ENCODE measurements around the gene SDSL. TPM values are rescaled to one million over a fixed set of nuclear protein-coding genes. Genes with fewer than 3 reads are reported as not detected.
A peak's percentile ranks its signal among the peaks of the same experiment; 100 is the strongest.

SDSL gene
- total RNA-seq, 2 donors from 2014 or later: 0.76 to 2.6 TPM

DNA sequence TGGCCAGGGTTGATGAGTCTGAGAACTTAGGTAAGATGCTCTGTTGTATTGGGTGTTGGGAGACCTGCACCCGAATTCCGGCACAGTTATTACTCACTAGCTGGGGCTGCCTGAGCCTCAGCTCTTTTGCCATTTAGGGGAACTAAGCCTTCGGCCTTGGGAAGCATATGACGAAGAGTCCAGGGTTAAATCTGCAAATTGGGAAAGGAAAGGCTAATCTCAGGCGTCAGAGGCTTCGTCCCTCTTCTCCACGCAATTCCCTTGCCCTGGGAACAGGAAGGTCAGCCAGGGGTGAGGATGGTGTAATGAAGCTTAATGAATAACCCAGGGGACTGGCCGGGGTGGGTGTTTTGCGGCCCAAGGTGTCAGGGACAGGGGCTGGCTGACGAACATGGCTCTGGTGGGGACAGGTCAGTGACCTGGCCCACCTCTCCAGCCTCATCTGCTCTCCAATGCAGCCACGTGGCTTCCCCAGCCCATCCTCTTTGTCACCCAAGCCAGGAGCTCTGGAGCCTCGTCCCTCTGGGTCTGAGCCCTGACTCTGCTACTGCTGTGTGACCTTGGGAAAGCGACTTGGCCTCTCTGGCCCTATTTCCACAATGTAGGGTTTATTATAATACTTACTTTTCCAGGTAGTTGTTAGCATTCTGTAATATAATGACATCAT is 3.8 kb upstream of the SDSL start:
- no peaks in the 10 kb centered on the region for H3K36me3 Mint-ChIP-seq
- DNase-seq (ENCODE audit: low spot score): no peak
- peaks cover 6 to 7% of the 10 kb centered on the region in 2 donors for H3K4me1 Mint-ChIP-seq (ENCODE audit: low read depth in 2 of 2)
- H3K27me3 Mint-ChIP-seq: peaks cover 7 to 11% of the 10 kb centered on the region in 2 donors
- no peak overlapping the region for H3K27ac Mint-ChIP-seq
- no peak for ATAC-seq
- H3K4me3 Mint-ChIP-seq: no peak overlapping the region
- H3K9me3 Mint-ChIP-seq: no peaks in the 10 kb centered on the region

DNA sequence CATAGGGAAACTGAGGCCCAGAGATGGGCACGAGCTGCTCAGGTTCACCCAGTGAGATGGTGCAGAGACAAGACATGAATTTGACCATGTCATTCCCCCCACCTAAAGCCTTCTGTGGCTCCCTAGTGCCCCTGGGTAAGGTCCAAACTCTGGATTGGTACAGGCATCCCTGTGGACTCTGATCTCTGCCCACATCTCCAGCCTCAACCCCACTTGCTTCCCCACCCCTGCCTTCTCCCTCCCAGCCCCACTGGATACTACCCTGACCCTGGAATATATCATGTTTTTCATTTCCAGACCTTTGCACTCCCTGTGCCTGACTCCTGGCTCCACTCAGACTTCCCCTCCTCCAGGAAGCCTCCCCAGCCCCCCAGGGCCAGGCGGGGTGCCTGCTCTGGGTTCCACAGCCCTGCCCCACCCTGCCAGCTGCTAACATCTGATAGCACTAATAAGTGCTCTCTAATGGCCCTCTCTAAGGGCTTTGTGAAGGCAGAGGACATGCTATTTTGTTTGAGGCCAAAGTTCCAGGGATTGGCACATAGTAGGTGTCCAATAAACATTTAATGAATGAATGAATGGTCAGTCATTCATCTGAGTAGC is 1.1 kb upstream of the SDSL start:
- peaks cover 6 to 7% of the 10 kb centered on the region in 2 donors for H3K4me1 Mint-ChIP-seq (ENCODE audit: low read depth in 2 of 2)
- DNase-seq (ENCODE audit: low spot score): no peak
- H3K4me3 Mint-ChIP-seq: no peak overlapping the region

DNA sequence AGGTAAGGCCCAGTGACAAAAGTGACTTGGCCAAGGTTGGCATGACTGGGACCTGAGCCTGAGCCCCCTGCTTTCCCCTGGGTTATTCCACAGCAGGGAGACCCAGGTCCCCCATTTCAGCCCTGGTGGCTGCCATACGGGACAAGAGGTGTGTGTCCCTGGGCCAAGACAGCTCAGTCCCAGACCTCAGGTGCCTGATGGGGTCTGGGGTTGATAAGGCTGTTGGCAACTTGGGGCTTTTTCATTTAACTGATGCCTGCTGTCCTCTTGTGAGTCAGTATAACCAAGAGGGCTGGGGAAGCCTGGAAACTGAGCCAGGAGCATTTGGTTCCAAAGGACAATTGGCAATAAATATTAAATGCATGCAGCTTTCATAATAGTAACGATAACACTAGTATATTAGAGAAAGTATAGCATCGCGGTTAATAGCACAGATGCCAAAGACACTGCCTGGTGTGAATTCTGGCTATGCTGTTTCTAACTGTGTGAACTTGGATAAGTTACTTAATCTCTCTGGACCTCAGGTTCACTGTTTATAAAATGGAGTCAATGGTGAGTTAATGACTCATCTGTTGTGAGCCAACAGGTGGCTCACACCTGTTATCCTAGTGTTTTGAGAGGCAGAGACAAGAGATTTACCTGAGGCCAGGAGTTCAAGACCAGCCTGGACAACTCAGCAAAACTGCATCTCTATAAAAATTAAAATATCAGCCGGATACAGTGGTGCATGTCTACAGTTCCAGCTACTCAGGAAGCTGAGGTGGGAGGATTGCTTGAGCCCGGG is 898 bp downstream of the SDSL start:
- Mint-ChIP-seq H3K36me3 (no peaks in the 10 kb centered on the region), H3K4me1 (ENCODE audit: low read depth in 2 of 2) (peaks cover 6 to 7% of the 10 kb centered on the region in 2 donors), H3K27me3 (peaks cover 0 to 4% of the 10 kb centered on the region in 2 donors), H3K4me3 (peak overlapping the region; percentile 99), H3K27ac (no peak overlapping the region), H3K9me3 (no peaks in the 10 kb centered on the region)
- no peak for DNase-seq (ENCODE audit: low spot score)
- no peak for ATAC-seq

More for the DNA sequence above, 1.1 kb upstream of the SDSL start:
- H3K9me3 Mint-ChIP-seq: no peaks in the 10 kb centered on the region
- no peak for ATAC-seq
- no peak overlapping the region for H3K27ac Mint-ChIP-seq
- no peaks in the 10 kb centered on the region for H3K36me3 Mint-ChIP-seq
- peaks cover 0 to 8% of the 10 kb centered on the region in 2 donors for H3K27me3 Mint-ChIP-seq

DNA sequence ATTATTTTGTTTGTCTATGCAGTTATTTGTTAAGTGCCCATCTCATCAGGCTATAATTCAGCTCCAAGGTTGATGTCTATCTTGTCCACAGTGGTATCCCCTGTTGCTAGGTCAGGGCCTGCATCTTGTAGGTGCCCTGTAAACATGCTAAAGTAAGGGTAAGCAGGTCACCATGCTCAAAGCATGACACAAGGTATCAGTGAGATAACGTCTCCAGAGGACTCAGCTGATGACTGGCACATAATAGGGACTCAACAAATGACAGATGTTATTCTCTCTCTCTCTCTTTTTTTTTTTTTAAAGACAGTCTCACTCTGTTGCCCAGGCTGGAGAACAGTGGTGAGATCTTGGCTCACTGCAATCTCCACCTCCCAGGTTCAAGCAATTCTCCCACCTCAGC is 2.3 kb downstream of the SDSL start:
- ATAC-seq (no peak), DNase-seq (ENCODE audit: low spot score) (no peak)
- no peaks in the 10 kb centered on the region for H3K36me3 Mint-ChIP-seq
- peaks cover 0 to 3% of the 10 kb centered on the region in 2 donors for H3K27me3 Mint-ChIP-seq
- H3K27ac Mint-ChIP-seq: no peak overlapping the region
- H3K4me1 Mint-ChIP-seq (ENCODE audit: low read depth in 2 of 2): peaks cover 6 to 7% of the 10 kb centered on the region in 2 donors
- no peak overlapping the region for H3K4me3 Mint-ChIP-seq
- no peaks in the 10 kb centered on the region for H3K9me3 Mint-ChIP-seq

DNA sequence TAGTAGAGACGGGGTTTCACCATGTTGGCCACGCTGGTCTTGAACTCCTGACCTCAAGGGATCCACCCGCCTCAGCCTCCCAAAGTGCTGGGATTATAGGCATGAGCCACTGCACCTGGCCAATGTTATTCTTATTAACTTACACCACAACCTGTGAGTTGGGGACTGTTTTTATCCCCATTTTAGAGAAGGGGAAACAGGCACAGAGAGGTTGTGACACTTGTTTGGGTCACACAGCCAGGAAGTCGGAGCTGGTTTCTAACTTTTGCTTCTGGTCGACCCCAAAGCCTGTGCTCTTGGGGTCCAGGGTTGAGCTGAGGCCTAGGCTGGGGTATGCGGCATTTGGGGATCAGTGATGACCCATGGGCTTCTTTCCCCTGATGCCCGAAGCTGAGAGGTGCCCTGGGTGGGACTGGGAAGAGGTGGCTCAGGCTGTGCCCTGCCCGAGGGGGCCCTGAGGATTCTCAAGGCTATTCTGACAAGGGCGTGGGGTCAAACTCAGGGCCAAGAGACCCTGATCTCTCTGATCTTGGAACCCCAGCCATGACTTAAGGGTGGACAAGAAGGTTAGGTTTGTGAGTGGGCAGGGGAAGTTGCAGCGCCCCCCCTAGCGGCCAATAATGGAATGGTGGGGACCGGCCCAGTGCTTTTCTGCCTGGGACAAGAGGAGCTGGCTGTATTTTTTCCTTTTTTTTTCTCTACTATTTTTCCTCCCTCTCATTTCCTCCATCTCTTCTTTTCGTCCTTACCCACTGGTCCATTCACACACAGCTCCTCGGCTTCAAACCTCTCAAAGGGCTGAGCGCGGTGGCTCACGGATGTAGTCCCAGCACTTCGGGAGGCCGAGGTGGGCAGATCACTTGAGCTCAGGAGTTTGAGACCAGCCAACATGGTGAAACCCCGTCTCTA is 3.0 kb downstream of the SDSL start:
- H3K9me3 Mint-ChIP-seq: no peaks in the 10 kb centered on the region
- no peaks in the 10 kb centered on the region for H3K36me3 Mint-ChIP-seq
- DNase-seq (ENCODE audit: low spot score): no peak
- H3K4me3 Mint-ChIP-seq: no peak overlapping the region
- peaks cover 0 to 6% of the 10 kb centered on the region in 2 donors for H3K27me3 Mint-ChIP-seq
- peak in 1 of 2 donors; percentile 64 for ATAC-seq
- H3K27ac Mint-ChIP-seq: no peak overlapping the region
- H3K4me1 Mint-ChIP-seq (ENCODE audit: low read depth in 2 of 2): peaks cover 6 to 7% of the 10 kb centered on the region in 2 donors

DNA sequence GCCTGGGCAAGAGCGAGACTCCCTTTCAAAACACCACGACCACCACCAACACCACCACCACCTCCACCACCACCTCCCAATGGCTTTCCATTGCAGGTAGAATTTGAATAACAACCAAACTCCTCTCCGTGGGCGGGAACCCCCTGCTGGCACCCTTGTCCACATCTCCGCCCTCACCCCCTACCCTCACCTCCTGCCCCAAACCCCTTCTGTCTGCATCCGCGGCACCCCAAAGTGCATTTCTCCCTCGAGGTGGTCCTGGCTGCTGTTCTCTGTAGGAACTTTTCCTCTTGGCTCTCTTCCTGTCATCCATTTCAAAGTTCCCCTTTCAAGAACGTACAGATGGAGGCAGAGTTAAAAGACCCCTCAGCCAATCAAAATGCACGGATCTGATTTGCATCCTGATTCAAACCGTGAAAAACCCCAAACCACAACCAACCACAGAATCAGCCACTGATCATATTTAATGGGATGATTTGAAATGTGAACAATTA is 3.8 kb downstream of the SDSL start:
- DNase-seq (ENCODE audit: low spot score) (no peak), ATAC-seq (no peak)
- Mint-ChIP-seq H3K27me3 (peaks cover 0 to 6% of the 10 kb centered on the region in 2 donors), H3K27ac (no peak overlapping the region), H3K9me3 (no peaks in the 10 kb centered on the region), H3K4me1 (ENCODE audit: low read depth in 2 of 2) (peaks cover 6 to 7% of the 10 kb centered on the region in 2 donors), H3K4me3 (no peak overlapping the region), H3K36me3 (no peaks in the 10 kb centered on the region)

DNA sequence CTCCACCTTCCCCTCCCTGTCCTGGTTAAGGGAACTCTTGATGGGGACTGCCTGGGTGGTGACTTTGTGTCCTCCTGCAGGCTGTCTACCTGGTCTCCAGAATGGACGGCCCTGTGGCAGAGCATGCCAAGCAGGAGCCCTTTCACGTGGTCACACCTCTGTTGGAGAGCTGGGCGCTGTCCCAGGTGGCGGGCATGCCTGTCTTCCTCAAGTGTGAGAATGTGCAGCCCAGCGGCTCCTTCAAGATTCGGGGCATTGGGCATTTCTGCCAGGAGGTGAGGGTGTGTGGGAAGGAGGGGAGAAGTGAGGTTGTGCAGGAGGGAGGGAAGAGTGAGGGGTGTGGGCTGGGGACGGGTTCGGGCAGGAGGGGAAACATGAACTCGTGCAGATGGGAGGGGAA is 5.7 kb downstream of the SDSL start:
- no peak overlapping the region for H3K4me3 Mint-ChIP-seq
- no peak overlapping the region for H3K27ac Mint-ChIP-seq
- H3K36me3 Mint-ChIP-seq: no peaks in the 10 kb centered on the region
- no peak for ATAC-seq
- H3K27me3 Mint-ChIP-seq: peaks cover 0 to 11% of the 10 kb centered on the region in 2 donors
- H3K4me1 Mint-ChIP-seq (ENCODE audit: low read depth in 2 of 2): no peaks in the 10 kb centered on the region
- H3K9me3 Mint-ChIP-seq: no peaks in the 10 kb centered on the region
- no peak for DNase-seq (ENCODE audit: low spot score)

DNA sequence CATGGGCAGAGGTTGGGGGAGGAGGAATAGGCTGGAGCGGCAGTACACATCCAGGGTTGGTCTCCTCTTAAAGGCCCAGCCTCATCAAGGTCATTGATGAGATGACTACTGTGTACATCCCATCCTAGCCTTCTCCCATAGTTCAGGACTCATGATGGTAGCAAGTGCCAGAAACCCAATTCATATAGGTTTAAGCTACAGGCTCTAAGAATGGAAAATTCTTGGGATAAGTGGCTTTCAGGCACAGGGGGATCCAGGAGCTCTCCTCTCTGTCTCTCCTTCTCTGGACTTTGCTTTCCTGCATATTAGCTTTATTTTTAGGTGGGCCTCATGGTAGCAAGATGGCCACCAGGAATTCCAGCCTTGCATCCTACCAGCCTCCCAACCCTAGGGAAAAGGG is 6.3 kb downstream of the SDSL start:
- H3K36me3 Mint-ChIP-seq: no peaks in the 10 kb centered on the region
- no peaks in the 10 kb centered on the region for H3K9me3 Mint-ChIP-seq
- ATAC-seq: no peak
- H3K4me1 Mint-ChIP-seq (ENCODE audit: low read depth in 2 of 2): no peaks in the 10 kb centered on the region
- peaks cover 0 to 11% of the 10 kb centered on the region in 2 donors for H3K27me3 Mint-ChIP-seq
- H3K27ac Mint-ChIP-seq: no peak overlapping the region
- no peak for DNase-seq (ENCODE audit: low spot score)
- H3K4me3 Mint-ChIP-seq: no peak overlapping the region

DNA sequence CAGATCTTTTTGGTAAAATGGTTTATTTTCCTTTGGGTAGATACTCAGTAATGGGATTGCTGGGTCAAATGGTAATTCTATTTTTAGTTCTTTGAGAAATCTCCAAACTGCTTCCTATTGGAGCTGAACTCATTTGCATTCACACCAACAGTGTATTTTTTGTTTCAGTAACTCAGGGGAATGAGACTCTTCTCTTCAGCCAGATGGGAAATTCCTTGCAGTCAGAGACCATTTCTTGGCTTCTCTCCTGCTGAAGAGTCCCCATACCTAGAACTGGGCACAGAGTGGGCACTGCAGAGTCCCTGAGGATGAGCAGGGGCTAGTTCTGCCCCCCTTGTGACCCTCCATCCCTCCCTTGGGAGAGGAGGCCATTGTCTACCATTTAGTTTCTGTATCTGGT is 10.8 kb downstream of the SDSL start:
- no peaks in the 10 kb centered on the region for H3K4me1 Mint-ChIP-seq (ENCODE audit: low read depth in 2 of 2)
- DNase-seq (ENCODE audit: low spot score) (no peak), ATAC-seq (no peak)
- H3K36me3 Mint-ChIP-seq: no peaks in the 10 kb centered on the region
- H3K27me3 Mint-ChIP-seq: peaks cover 0 to 11% of the 10 kb centered on the region in 2 donors
- H3K9me3 Mint-ChIP-seq: no peaks in the 10 kb centered on the region
- no peak overlapping the region for H3K27ac Mint-ChIP-seq
- no peak overlapping the region for H3K4me3 Mint-ChIP-seq

DNA sequence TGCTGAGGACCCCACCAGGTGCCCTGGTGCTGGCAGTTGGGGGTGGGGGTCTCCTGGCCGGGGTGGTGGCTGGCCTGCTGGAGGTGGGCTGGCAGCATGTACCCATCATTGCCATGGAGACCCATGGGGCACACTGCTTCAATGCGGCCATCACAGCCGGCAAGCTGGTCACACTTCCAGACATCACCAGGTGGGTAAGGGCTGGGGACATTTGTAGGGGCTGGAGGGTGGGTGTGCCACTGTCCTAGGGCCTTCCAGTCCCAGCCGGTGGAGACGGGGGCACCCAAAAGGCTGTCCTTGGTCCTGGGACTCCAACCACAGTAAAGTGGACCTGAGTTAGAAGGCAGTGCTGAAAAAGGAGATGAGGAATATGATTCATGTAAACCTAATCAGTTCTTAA is 13.2 kb downstream of the SDSL start:
- no peak overlapping the region for H3K4me3 Mint-ChIP-seq
- H3K27ac Mint-ChIP-seq: no peak overlapping the region
- DNase-seq (ENCODE audit: low spot score) (no peak), ATAC-seq (no peak)
- H3K9me3 Mint-ChIP-seq: no peaks in the 10 kb centered on the region
- no peaks in the 10 kb centered on the region for H3K4me1 Mint-ChIP-seq (ENCODE audit: low read depth in 2 of 2)
- no peaks in the 10 kb centered on the region for H3K36me3 Mint-ChIP-seq
- H3K27me3 Mint-ChIP-seq: peaks cover 0 to 13% of the 10 kb centered on the region in 2 donors

DNA sequence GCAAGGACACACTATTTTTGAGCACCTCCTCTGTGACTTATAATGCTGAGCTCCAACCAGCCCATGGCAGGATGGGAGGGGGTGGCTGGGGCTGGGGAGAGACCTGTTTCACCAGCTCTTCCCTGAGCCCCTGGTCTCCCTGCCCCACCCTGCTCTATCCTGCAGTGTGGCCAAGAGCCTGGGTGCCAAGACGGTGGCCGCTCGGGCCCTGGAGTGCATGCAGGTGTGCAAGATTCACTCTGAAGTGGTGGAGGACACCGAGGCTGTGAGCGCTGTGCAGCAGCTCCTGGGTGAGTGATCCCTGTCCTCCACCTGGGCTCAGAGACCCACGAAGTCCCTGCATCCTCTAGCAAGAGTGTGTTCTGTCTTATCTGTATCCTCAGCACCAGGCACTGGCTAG is 14.4 kb downstream of the SDSL start:
- Mint-ChIP-seq H3K4me3 (no peak overlapping the region), H3K27me3 (peaks cover 0 to 8% of the 10 kb centered on the region in 2 donors), H3K9me3 (no peaks in the 10 kb centered on the region), H3K4me1 (ENCODE audit: low read depth in 2 of 2) (no peaks in the 10 kb centered on the region), H3K27ac (no peak overlapping the region), H3K36me3 (no peaks in the 10 kb centered on the region)
- DNase-seq (ENCODE audit: low spot score) (no peak), ATAC-seq (peak in 1 of 2 donors; percentile 20)

DNA sequence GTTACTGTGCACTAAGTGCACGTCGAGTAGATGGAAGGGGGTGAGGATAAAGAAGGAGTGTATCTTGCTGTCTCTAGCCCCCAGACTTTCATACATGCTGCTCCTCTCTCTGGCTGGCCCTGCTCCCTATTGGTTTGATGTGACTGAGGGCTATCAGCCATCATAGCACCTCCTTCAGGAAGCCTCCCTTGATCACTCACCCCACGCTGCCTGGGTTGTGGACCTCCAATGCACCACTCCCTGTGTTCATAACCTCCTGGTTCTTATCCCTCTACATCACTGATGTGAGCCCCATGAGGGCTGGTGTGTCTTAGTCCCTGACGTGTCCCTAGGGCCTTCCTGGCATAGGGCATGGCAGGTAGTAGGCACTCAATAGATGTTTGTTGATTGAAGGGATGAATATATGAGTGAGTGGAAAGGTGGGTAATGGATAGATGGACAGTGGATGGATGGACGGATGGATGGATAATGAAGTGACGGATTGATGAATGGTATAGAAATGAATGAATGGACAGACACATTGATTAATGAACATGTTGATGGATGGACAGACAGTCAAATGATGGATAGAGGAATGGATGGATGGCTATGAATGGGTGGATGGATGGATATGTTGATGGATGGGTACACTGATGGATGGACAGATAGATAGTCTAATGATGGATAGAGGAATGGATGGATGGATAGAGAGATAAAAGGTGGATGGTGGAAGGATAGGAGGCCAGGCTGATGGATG is 15.0 kb downstream of the SDSL start:
- peak in 1 of 2 donors; percentile 37 for ATAC-seq
- no peak overlapping the region for H3K27ac Mint-ChIP-seq
- H3K27me3 Mint-ChIP-seq: peaks cover 0 to 8% of the 10 kb centered on the region in 2 donors
- H3K4me1 Mint-ChIP-seq (ENCODE audit: low read depth in 2 of 2): no peaks in the 10 kb centered on the region
- DNase-seq (ENCODE audit: low spot score): no peak
- H3K36me3 Mint-ChIP-seq: no peaks in the 10 kb centered on the region
- no peaks in the 10 kb centered on the region for H3K9me3 Mint-ChIP-seq
- H3K4me3 Mint-ChIP-seq: no peak overlapping the region

DNA sequence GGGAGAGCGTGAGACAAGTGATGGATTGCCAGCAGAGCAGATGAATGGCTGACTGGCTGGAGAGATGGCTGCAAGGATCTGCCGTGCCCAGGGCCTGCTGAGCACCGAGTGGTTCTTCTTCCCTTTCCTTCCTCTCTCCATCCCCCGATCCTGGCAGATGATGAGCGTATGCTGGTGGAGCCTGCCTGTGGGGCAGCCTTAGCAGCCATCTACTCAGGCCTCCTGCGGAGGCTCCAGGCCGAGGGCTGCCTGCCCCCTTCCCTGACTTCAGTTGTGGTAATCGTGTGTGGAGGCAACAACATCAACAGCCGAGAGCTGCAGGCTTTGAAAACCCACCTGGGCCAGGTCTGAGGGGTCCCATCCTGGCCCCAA is 15.5 kb downstream of the SDSL start:
- Mint-ChIP-seq H3K4me1 (ENCODE audit: low read depth in 2 of 2) (no peaks in the 10 kb centered on the region), H3K27me3 (peaks cover 0 to 6% of the 10 kb centered on the region in 2 donors), H3K9me3 (no peaks in the 10 kb centered on the region), H3K27ac (no peak overlapping the region), H3K36me3 (no peaks in the 10 kb centered on the region), H3K4me3 (no peak overlapping the region)
- DNase-seq (ENCODE audit: low spot score) (no peak), ATAC-seq (no peak)

Measured in natural killer cell treated with Interleukin-12 subunit alpha and Interleukin-12 subunit beta and Interleukin-15 and Interleukin-18, amount 100 ng/mL, for 72 hours (primary cell).